HEK293 (cell line): Measurements from ENCODE around the gene ARPIN.

Experiments
- CTCF ChIA-PET: fragments of 350-600 bp; formaldehyde crosslinking; extraction: SDS; loops from one replicate; lab custom pipeline; 2021; ENCODE audit warnings: antibody characterized with exemption; lab: Yijun Ruan, JAX
- POLR2A ChIA-PET: fragments of 300-600 bp; formaldehyde crosslinking; extraction: SDS; loops from one replicate; lab custom pipeline; 2020; ENCODE audit warnings: antibody characterized with exemption, inconsistent platforms; lab: Yijun Ruan, JAX
- H3K27ac ChIP-seq: fragments of 200-500 bp; sonication (Bioruptor generic); 2 replicates; pipeline ENCODE4 v1.5.1; 2014; ENCODE audit warnings: low read depth, low read length, control low read depth, inconsistent platforms; ENCODE audit errors: extremely low read depth
- H3K36me3 ChIP-seq, 2 experiments: fragments of 200-500 bp in 1 of 2; sonication (Bioruptor generic) in 1 of 2; 1 replicate in 1 of 2; 2 replicates in 1 of 2; pipeline ENCODE4 v1.5.1; 2014 to 2017; ENCODE audit warnings: inconsistent platforms in 2 of 2, low read length in 2 of 2; ENCODE audit not compliant: control insufficient read depth in 2 of 2, insufficient read depth in 1 of 2
- H3K4me1 ChIP-seq: fragments of 200-500 bp; sonication (Bioruptor generic); 2 replicates; pipeline ENCODE4 v1.5.1; 2014; ENCODE audit warnings: mild to moderate bottlenecking, low read length, inconsistent platforms; ENCODE audit not compliant: control insufficient read depth, insufficient read depth
- H3K4me3 ChIP-seq: 2 replicates; pipeline ENCODE4 v1.5.1; 2011; ENCODE audit warnings: low read depth, mild to moderate bottlenecking, control low read depth, low read length, moderate library complexity
- H3K9me3 ChIP-seq: fragments of 200-500 bp; sonication (Bioruptor generic); 2 replicates; pipeline ENCODE4 v1.5.1; 2014; ENCODE audit warnings: low read depth, low read length, inconsistent platforms; ENCODE audit not compliant: control insufficient read depth, insufficient read depth
- EGR2 ChIP-seq: fragments of 450-650 bp; formaldehyde crosslinking; IDR thresholded peaks from 2 replicates; pipeline ENCODE4 v1.5.1; 2016; ENCODE audit warnings: low read depth, missing biosample characterization, missing genetic modification characterization
- GFI1B ChIP-seq: fragments of 450-650 bp; formaldehyde crosslinking; IDR thresholded peaks from 2 replicates; pipeline ENCODE4 v1.5.1; 2016; ENCODE audit warnings: missing biosample characterization, missing genetic modification characterization
- HOXD13 ChIP-seq: sonication (generic); formaldehyde crosslinking; IDR thresholded peaks from 2 replicates; pipeline ENCODE4 v1.8.0; 2022; ENCODE audit warnings: missing genetic modification reagents, borderline replicate concordance
- KLF1 ChIP-seq: fragments of 450-650 bp; formaldehyde crosslinking; IDR thresholded peaks from 2 replicates; pipeline ENCODE4 v1.5.1; 2016; ENCODE audit warnings: missing biosample characterization, missing genetic modification characterization
- ZNF112 ChIP-seq: fragments of 450-650 bp; formaldehyde crosslinking; IDR thresholded peaks from 2 replicates; pipeline ENCODE4 v1.5.0; 2017; ENCODE audit warnings: missing biosample characterization, missing genetic modification characterization
- ZNF121 ChIP-seq: fragments of 450-650 bp; formaldehyde crosslinking; IDR thresholded peaks from 2 replicates; pipeline ENCODE4 v1.5.1; 2016; ENCODE audit warnings: missing biosample characterization, missing genetic modification characterization
- ZNF169 ChIP-seq: fragments of 450-650 bp; formaldehyde crosslinking; IDR thresholded peaks from 2 replicates; pipeline ENCODE4 v1.5.1; 2016; ENCODE audit warnings: missing biosample characterization, missing genetic modification characterization
- ZNF394 ChIP-seq: fragments of 450-650 bp; formaldehyde crosslinking; IDR thresholded peaks from 2 replicates; pipeline ENCODE4 v1.5.1; 2016; ENCODE audit warnings: missing biosample characterization, missing genetic modification characterization, mild to moderate bottlenecking, moderate library complexity, borderline replicate concordance
- ZNF561 ChIP-seq: fragments of 450-650 bp; IDR thresholded peaks from 2 replicates; pipeline ENCODE4 v1.5.1; 2018; ENCODE audit warnings: missing biosample characterization, missing genetic modification characterization, borderline replicate concordance
- ZNF658 ChIP-seq: fragments of 450-650 bp; formaldehyde crosslinking; IDR thresholded peaks from 2 replicates; pipeline ENCODE4; 2016; ENCODE audit warnings: missing biosample characterization, missing genetic modification characterization
- ZNF670 ChIP-seq: fragments of 450-650 bp; formaldehyde crosslinking; IDR thresholded peaks from 2 replicates; pipeline ENCODE4 v1.5.1; 2016; ENCODE audit warnings: missing biosample characterization, missing genetic modification characterization, low read depth
- ZNF747 ChIP-seq: fragments of 450-650 bp; formaldehyde crosslinking; IDR thresholded peaks from 2 replicates; pipeline ENCODE4 v1.5.1; 2016; ENCODE audit warnings: missing biosample characterization, missing genetic modification characterization
- ZNF843 ChIP-seq: fragments of 450-650 bp; formaldehyde crosslinking; IDR thresholded peaks from 2 replicates; pipeline ENCODE4 v1.5.1; 2016; ENCODE audit warnings: missing biosample characterization, missing genetic modification characterization
- TF ChIP-seq, protein P1 (sequence below): fragments of 450-650 bp; formaldehyde crosslinking; conservative IDR thresholded peaks from 2 replicates; pipeline ENCODE4 v1.5.1; 2016; ENCODE audit warnings: low read depth, missing biosample characterization, missing genetic modification characterization
- TF ChIP-seq, protein P2 (sequence below): fragments of 450-650 bp; formaldehyde crosslinking; IDR thresholded peaks from 2 replicates; pipeline ENCODE4; 2016; ENCODE audit warnings: missing biosample characterization, missing genetic modification characterization
- TF ChIP-seq, protein P3 (sequence below): fragments of 450-650 bp; formaldehyde crosslinking; IDR thresholded peaks from 2 replicates; pipeline ENCODE4 v1.5.1; 2016; ENCODE audit warnings: missing biosample characterization, missing genetic modification characterization, low read depth

Gene ARPIN

DNA sequence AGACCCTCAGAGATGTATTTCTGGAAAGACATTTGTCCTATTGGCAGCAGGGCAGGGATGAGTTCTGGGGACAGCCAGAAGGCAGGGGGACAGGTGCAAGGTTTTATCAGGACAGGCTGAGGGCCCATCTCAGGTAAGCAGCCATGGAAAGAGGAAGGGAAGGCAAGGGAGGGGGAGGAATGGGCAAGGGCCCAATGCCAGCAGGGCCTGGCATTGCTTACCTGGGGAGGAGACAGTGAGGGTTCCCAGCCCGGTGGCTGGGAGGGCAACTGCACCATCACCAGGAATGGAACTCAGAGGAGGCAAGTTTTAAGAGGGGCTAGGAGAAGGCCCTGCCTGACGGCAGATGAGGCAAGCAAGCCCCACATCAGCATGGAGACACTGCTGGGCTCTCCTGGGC lies 3.1 kb downstream of the ARPIN start (continued):
- TF ChIP-seq, protein P1, sequence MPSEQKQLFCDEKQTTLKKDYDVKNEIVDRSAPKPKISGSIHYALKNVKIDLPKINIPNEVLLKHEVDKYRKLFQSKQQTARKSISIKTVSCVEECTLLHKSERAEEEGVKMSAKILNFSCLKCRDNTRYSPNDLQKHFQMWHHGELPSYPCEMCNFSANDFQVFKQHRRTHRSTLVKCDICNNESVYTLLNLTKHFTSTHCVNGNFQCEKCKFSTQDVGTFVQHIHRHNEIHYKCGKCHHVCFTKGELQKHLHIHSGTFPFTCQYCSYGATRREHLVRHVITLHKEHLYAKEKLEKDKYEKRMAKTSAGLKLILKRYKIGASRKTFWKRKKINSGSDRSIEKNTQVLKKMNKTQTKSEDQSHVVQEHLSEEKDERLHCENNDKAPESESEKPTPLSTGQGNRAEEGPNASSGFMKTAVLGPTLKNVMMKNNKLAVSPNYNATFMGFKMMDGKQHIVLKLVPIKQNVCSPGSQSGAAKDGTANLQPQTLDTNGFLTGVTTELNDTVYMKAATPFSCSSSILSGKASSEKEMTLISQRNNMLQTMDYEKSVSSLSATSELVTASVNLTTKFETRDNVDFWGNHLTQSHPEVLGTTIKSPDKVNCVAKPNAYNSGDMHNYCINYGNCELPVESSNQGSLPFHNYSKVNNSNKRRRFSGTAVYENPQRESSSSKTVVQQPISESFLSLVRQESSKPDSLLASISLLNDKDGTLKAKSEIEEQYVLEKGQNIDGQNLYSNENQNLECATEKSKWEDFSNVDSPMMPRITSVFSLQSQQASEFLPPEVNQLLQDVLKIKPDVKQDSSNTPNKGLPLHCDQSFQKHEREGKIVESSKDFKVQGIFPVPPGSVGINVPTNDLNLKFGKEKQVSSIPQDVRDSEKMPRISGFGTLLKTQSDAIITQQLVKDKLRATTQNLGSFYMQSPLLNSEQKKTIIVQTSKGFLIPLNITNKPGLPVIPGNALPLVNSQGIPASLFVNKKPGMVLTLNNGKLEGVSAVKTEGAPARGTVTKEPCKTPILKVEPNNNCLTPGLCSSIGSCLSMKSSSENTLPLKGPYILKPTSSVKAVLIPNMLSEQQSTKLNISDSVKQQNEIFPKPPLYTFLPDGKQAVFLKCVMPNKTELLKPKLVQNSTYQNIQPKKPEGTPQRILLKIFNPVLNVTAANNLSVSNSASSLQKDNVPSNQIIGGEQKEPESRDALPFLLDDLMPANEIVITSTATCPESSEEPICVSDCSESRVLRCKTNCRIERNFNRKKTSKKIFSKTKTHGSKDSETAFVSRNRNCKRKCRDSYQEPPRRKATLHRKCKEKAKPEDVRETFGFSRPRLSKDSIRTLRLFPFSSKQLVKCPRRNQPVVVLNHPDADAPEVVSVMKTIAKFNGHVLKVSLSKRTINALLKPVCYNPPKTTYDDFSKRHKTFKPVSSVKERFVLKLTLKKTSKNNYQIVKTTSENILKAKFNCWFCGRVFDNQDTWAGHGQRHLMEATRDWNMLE (tag by site-specific recombination), result no peak
- TF ChIP-seq ZNF670 (tag by site-specific recombination), result no peak
- TF ChIP-seq, protein P2, sequence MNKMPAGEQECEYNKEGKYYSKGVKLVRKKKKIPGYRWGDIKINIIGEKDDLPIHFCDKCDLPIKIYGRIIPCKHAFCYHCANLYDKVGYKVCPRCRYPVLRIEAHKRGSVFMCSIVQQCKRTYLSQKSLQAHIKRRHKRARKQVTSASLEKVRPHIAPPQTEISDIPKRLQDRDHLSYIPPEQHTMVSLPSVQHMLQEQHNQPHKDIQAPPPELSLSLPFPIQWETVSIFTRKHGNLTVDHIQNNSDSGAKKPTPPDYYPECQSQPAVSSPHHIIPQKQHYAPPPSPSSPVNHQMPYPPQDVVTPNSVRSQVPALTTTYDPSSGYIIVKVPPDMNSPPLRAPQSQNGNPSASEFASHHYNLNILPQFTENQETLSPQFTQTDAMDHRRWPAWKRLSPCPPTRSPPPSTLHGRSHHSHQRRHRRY, result no peak
- TF ChIP-seq ZNF394 (tag by site-specific recombination), result no peak
- TF ChIP-seq ZNF843 (tag by site-specific recombination), result no peak
- no peak for TF ChIP-seq GFI1B
- TF ChIP-seq ZNF747 (tag by site-specific recombination), result no peak
- no peak for TF ChIP-seq ZNF121 (tag by site-specific recombination)
- no peak for TF ChIP-seq ZNF169 (tag by site-specific recombination)
- no peak for TF ChIP-seq ZNF658 (tag by site-specific recombination)

DNA sequence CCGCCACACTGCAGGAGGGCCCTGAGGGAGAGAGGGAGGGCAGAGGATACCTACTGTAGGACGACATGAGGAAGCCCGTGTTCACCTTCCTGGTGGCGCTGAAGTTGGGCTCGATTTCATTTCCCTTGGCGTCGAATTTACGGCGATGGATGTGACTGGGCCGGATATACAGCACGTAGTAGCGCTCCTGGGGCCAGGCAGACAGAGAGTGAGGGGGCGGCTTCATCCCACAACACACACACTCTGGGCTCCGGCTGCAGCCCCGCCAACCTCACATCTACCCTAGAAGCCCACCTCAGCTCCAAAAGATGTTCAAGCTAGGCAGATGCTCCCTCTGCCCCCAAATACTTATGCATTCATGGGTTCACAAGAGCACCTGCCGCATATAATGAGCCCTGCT lies 4.5 kb downstream of the ARPIN start:
- H3K4me1 ChIP-seq, result peaks cover 11% of the 10 kb centered on the region
- H3K9me3 ChIP-seq, result no peaks in the 10 kb centered on the region
- POLR2A ChIA-PET, result no interaction called here
- H3K36me3 ChIP-seq, result peaks cover 11 to 52% of the 10 kb centered on the region in 2 experiments
- no peak for TF ChIP-seq ZNF112 (tag by site-specific recombination)
- TF ChIP-seq EGR2, result 0 out of 2 replicates have a peak, but pooled peaks have one; percentile 25
- TF ChIP-seq, protein P3, sequence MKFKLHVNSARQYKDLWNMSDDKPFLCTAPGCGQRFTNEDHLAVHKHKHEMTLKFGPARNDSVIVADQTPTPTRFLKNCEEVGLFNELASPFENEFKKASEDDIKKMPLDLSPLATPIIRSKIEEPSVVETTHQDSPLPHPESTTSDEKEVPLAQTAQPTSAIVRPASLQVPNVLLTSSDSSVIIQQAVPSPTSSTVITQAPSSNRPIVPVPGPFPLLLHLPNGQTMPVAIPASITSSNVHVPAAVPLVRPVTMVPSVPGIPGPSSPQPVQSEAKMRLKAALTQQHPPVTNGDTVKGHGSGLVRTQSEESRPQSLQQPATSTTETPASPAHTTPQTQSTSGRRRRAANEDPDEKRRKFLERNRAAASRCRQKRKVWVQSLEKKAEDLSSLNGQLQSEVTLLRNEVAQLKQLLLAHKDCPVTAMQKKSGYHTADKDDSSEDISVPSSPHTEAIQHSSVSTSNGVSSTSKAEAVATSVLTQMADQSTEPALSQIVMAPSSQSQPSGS, result no peak
- TF ChIP-seq KLF1 (tag by site-specific recombination), result no peak
- TF ChIP-seq ZNF561 (tag by site-specific recombination), result no peak
- TF ChIP-seq, all 188 proteins: peak for 1
- CTCF ChIA-PET, result no interaction called here
- Histone ChIP-seq H3K4me3 (no peak overlapping the region), H3K27ac (no peak overlapping the region)

DNA sequence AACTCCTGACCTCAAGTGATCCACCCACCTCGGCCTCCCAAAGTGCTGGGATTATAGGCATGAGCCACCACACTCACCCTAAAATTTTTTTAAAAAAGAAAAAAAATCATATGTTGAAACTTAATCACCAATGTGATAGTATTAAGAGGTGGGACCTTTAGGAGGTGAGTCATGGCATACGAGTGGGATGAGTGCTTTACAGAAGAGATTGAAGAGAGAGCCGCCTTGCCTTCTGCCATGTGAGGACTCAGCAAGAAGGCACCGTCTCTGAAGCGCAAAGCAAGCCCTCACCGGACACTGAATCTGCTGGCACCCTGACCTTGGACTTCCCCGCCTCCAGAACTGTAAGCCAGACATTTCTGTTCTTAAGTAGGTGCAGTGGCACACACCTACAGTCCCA lies 5.5 kb downstream of the ARPIN start:
- H3K36me3 ChIP-seq, result peaks cover 17 to 59% of the 10 kb centered on the region in 2 experiments
- POLR2A ChIA-PET, result no interaction called here
- peaks cover 7% of the 10 kb centered on the region; the same call in 1 of the 2 replicates for H3K4me1 ChIP-seq
- no peak overlapping the region for H3K27ac ChIP-seq
- CTCF ChIA-PET, result no interaction called here
- no peak overlapping the region for H3K4me3 ChIP-seq
- TF ChIP-seq EGR2 (peak; percentile 64; the same call in 1 of the 2 replicates), HOXD13 (CRISPR knock-in tag) (no peak)
- H3K9me3 ChIP-seq, result no peaks in the 10 kb centered on the region
